ENCODE data around the gene EFNA5. TPM values are rescaled to one million over a fixed set of nuclear protein-coding genes. Genes with fewer than 3 reads are reported as not detected.
"Not testable (repeated sequence)": the region's sequence is repeated elsewhere in the genome, so short reads cannot be mapped to it uniquely, and the experiment has no call there.

The EFNA5 gene
- total RNA-seq, 1 donor from 2014 or later, result 40.9 TPM

DNA sequence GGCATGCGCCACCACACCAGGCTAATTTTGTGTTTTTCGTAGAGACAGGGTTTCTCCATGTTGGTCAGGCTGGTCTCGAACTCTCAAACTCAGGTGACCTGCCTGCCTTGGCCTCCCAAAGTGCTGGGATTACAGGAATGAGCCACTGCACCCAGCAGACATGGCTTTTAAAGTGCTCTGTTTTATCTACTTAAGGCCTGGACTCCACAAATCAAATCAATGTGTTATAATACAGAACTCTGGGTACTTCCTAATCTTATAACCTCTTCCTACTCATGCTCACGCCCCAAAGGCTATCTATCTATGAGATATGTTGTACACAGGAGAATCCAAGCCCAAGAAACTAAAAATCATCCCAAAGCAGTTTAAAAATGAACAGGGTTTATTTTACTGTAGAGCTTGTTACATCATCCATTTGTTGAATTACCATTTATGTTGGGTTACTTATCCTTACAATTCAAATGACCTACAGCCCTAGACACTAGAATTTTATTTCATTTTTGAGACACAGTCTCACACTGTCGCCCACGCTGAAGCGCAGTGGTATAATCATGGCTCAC lies 155.1 kb downstream of the EFNA5 start:
- no peak for DNase-seq (ENCODE audit: low spot score)
- intact Hi-C loops (cut with DNase I), result no loop called here

DNA sequence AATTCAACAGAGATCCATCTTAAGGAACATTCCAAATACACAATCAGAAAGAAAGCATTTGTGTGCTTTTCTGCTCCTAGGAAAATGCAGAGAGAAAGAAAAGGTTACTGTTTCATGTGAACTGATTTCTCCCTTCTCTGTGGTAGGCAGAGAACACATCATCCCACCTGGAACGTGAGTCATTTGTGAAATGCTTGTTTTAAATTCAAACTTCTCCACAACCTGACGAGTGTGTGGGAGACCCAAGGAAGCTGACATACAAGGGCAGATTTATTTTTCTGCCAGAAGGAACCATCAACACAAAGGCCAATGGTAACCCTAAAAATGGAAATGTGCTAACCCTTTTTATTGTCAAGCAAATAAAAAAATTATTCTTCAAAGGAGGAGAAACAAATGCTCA lies 156.4 kb downstream of the EFNA5 start:
- no peak for DNase-seq (ENCODE audit: low spot score)
- intact Hi-C loops (cut with DNase I), result no loop called here

DNA sequence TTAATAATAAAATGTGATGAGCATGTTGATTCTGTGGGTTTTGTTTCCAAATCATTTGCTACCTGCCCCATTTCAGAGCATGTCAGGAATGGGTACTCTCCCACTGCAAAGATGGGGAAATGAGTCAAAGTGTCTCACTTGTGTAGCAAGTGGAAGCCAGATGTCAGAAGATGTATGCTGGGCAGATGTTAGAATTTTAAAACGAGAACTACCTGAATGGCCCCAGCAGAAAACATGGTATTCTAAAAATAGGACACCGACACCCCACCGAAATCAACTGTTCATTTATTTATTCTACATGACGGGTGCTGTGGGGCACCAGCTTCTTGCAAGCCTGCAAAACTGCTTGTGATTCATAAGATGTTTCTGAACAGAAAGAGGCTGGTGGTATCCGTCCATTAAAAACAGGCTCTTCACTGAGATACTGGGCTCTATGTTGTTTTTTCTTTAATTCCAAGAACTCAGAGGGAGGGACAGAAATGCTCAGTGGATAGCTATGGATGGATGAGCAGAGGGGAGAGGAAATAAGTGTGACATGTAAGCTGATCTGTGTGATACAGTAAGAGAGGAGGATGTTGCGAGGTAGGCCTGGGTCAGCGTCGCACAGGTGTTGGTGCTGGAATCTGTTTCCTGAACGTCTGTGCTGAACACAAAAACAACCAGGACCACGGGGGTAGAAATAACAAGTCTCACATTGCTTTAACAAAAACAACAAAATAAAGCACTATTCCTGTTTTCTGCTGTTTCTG lies 157.2 kb downstream of the EFNA5 start:
- DNase-seq (ENCODE audit: low spot score), result no peak
- intact Hi-C loops (cut with DNase I), result no loop called here

DNA sequence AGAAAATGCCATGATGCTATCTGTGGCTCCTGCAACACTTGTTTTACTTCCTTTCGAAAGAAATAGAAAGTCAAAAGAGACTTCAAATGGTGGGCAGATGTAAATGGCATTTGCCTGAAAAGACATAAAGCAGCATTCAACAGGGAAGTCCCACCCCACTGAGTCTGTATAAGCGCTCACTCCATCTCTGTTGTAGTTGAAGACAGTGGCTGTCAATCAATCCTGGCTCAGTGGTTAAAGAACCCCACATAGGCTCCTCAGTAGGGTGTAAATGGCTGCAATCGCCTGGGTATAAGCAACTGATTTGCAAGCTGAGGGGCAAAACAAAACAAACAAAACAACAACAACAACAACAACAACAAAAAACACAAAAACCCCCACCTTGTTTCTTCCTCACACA lies 158.7 kb downstream of the EFNA5 start:
- intact Hi-C loops (cut with DNase I), result no loop called here

DNA sequence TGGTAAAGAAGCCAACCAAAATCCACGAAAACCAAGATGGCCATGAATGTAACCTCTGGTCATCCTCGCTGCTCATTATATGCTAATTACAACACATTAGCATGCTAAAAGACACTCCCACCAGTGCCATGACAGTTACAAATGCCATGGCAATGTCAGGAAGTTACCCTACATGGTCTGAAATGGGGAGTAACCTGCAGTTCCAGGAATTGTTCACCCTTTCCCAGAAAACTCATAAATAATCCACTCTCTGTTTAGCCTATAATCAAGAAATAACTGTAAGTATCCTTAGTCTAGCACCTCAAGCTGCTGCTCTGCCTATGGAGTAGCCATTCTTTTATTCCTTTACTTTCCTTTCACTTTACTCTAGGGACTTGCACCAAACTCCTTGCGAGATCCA lies 160.6 kb downstream of the EFNA5 start:
- intact Hi-C loops (cut with DNase I), result no loop called here
- no peak for DNase-seq (ENCODE audit: low spot score)

More for the DNA sequence above, 158.7 kb downstream of the EFNA5 start:
- DNase-seq (ENCODE audit: low spot score), result no peak

DNA sequence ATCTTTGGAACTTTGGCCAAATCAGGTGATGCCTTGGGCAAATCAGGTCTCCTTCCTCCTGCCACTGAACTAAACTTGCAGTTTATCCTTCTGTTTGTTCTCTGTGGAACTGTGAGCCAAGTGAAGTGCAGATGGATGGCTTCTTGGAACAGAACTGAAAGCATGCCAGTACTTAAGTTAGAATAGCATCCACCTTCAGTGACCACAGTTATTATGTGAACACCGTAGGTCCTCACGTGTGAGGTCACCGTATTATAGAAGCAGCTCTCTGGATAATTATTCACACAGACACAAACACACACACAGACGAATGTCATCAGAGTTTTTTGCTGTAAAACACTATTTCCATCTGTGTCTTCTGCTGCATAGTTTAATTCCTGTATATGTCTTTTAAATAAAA lies 162.6 kb downstream of the EFNA5 start:
- DNase-seq (ENCODE audit: low spot score), result no peak
- intact Hi-C loops (cut with DNase I), result no loop called here

DNA sequence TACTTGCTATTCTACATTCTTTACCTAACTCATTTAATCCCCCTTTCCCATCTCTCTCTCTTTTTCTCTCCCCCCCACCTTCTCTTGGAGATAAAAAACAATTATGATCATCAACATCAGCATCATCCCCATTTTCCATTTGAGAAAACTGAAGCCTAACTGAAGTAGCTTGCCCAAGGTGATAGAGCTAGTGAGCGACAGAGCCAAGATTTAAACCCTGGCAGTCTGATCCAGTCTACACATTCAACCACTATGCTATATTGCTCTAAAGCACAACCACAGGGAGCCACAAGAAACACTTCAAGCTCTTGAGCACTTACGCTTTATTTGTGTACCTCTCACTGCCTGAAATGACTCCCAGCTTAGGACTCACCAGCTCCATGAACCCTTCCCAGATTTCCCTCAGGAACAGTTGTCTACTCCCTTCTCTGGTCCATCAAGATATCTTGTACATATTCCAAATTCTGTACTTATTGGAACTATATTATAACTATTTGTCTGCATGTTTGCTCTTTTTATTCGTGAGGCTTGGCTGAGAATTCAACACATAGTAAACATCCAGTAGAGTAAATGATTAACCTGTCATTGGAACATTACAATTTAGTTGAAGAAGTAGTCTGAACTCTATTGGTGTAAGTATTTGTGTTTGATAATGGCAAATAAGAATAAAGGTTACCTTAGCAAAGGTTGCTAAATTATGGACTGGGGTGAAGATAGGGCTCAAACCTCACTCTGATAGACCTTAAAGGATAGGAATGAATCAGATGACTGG lies 164.8 kb downstream of the EFNA5 start:
- no peak for DNase-seq (ENCODE audit: low spot score)
- intact Hi-C loops (cut with DNase I), result no loop called here

DNA sequence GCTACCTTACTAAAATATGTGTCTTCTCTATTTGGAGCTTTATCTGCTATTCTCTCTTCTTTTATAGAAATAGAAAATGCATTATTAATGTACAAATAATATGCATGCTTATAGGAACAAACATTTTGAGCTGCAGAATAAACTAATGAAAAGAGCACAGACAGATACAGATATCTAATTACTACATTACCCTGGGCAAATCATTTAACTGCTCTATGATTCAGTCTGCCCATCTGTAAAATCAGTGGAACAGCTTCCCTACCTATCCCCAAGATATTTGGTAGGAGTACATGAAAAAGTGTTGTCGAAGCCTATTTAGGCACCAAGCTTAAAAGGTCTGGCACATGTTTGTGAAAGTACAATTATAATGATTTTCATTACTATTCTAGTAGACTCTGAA lies 166.3 kb downstream of the EFNA5 start:
- intact Hi-C loops (cut with DNase I), result no loop called here

DNA sequence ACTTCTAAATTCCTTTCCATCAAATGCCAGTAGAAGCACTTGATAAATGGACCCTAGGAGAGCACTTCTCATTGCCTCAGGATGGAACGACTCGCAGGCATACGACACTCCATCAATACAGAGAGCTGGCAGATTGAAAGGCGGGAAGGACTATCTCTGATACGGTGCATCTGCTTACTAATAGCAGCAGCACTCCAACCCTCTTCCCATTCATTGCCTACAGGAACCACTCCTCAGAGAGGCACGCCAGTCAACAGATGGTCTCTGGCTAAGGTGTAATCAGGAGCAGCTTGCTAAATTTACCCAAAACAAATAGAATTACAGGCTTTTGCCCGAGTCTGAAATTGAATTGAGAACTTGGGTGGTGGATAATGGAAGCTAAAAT lies 168.1 kb downstream of the EFNA5 start:
- no peak for DNase-seq (ENCODE audit: low spot score)
- intact Hi-C loops (cut with DNase I), result no loop called here

More for the DNA sequence above, 166.3 kb downstream of the EFNA5 start:
- no peak for DNase-seq (ENCODE audit: low spot score)

DNA sequence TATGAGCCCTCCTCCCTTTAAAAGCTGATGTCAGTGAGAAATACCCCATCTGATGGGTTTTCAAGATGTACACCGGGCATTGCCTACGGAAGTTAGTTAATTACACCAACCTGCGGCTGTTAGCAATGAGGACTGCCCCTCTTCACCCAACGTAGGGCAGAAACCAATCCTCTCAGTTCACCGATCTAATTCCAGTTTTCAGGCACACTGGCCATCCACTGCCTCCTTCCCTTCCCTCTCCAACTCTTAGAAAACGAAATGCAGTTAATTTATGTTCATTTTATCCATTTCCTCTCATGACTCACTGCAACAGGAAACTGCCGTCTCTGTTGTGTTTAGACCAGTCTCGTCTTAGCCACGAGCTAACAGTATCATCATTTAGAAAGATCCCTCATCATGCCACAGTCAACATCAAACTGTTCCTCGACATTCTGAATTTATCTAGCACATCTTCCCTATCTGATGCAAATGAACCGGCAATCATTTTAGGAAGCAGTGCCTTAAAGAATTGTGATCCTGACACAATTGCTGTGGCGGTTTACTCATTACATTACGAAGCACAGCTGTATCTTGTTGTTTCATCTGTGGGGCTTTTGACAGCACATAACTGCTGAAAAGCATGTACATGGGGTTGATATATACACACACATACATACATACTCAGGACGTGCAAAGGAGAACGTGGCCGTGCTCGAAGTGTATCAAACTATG lies 168.6 kb downstream of the EFNA5 start:
- intact Hi-C loops (cut with DNase I), result no loop called here

DNA sequence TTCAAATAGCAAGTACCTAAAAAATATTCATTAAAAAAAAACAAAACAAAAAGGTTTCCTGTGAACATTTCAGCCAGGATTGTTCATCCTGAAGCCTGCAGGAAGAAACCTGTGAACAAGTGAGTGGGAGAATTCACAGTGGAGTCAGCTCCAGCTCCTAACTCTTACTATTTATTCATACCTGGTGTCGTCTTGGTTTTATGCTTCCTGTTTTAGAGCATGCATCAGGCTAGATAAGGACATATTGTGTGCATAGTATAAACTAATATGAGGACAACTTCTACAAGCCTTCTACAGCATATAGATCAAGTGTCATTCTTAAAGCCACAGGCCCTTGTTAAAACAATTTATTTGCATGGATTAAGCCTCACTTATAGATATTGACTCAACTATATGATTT lies 169.9 kb downstream of the EFNA5 start:
- no peak for DNase-seq (ENCODE audit: low spot score)
- intact Hi-C loops (cut with DNase I), result no loop called here

More for the DNA sequence above, 168.6 kb downstream of the EFNA5 start:
- no peak for DNase-seq (ENCODE audit: low spot score)

DNA sequence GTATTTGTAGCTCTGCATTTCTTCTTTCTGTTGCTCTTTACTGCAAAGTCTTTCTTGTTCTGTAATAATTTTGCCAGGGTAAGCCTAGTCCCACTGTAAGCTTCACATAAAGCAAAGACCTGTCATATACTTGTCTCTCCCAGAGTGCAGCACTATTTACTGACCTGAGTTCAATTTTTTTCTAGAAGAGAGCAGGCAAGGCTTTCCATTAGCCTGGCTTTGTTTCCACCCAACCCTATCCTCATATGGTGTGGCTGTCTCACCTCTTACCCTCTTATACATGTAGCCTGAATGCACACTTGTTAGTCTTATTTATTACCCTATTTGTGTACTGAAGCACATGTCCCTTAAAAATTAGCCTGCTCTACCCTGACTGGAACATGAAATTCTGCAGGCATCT lies 170.4 kb downstream of the EFNA5 start:
- intact Hi-C loops (cut with DNase I), result no loop called here
- no peak for DNase-seq (ENCODE audit: low spot score)

DNA sequence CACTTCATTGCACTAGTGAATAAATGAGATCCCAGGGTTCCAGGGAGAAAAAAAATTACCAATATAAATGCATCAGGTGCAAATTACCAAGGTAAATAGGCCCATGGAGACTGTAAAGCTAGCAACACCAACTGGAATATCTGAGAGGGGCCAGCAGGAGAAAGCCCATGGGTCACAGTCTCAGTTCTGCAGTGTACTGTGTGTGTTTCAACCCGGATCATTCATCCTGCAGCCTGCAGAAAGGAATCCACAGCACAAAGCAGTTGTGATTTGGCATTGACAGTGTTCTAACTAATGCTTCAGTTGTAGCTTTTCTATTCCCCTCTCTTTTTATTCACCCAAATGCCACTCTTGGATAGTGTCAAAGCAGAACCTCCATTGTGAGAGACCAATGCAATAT lies 171.0 kb downstream of the EFNA5 start:
- DNase-seq (ENCODE audit: low spot score), result no peak
- intact Hi-C loops (cut with DNase I), result no loop called here

DNA sequence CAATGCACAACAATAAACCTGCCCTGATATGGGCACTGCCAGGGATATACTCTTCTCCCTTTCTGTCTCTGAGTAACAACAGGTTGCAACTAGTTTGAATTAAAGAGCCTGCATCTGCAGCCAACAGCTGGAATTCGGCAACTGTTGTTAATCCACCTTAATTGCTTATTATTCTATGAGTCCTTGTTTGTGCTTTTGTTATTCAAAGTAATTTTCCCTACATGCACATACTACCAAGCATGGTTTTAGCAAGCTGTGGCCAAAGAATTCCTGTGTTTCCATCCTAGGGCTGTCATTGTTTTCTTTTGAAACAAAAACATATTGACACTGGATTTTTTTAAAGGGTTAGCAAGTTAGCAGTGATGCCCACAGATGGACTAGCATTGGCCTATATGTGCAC lies 171.5 kb downstream of the EFNA5 start:
- DNase-seq (ENCODE audit: low spot score), result no peak
- intact Hi-C loops (cut with DNase I), result no loop called here

DNA sequence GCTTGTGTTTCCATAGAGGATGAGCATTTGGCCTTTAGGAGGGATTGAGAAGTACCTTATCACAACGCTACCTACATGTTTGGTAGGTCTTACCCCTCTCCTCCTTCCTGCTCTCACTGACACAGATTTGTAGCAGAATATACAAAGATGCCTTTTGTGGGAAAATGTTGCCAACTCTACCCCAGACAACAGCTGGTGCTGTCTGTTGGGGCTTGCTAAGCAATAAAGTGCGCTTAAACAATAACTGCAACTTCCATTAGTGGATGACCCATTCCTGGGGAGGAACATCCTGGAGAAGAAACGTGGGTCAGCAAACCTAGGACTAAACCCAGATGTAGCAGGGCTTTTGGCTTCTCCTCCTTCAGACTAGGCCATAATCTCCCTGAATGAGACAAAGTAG lies 174.3 kb downstream of the EFNA5 start:
- no peak for DNase-seq (ENCODE audit: low spot score)
- intact Hi-C loops (cut with DNase I), result no loop called here

DNA sequence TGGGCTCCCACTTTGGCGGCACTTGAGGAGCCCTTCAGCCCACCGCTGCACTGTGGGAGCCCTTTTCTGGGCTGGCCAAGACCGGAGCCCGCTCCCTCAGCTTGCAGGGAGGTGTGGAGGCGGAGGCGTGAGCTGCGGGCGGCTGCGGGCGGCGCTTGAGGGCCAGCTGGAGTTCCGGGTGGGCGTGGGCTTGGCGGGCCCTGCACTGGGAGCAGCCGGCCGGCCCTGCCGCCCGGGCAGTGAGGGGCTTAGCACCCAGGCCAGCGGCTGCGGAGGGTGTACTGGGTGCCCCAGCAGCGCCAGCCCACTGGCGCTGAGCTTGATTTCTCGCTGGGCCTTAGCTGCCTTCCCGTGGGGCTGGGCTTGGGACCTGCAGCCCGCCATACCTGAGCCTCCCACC lies 176.6 kb downstream of the EFNA5 start:
- intact Hi-C loops (cut with DNase I); DNase-seq (ENCODE audit: low spot score): not testable (repeated sequence)

DNA sequence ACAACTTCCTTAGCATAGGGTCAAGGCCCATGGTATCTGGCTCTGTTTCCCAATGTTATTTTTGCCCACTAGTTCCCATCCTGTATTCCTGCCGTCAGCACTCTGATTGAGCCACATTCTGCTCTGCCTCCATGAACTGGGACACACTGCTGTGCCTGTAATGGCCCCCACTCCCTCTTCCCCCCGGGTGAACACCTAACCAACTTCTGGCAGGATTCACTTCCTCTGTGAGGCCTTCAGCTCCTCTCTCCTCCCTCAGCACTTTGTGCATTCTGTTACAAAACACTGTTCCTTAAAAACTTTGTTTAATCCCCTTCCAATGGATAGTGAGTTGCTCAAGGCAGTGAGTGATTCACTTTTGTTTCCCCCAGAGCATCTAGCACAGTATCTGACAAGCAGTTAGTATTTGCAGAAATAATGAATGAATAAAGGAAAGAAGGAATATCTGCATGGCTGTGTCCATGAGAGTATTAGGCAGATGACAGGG lies 183.6 kb downstream of the EFNA5 start:
- intact Hi-C loops (cut with DNase I), result no loop called here
- DNase-seq (ENCODE audit: low spot score), result no peak

DNA sequence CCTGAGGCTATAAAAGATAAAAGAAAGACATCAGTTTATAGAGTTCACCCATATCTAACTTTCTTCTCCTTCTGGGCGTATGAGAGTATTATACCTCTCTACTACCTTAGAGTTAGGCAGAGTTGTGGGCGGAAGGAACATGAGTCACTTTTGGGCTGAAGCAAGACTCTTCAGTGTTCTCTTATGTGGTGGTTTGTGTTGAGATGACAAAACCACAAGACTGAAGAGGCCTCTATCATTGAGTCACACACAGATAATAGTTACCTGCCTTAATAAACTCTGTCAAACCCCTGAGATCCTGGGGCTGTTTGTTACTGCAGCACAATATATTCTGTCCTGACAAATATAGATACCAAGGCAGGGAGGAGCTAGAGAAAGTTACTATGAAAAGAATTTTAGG lies 184.2 kb downstream of the EFNA5 start:
- intact Hi-C loops (cut with DNase I), result no loop called here
- no peak for DNase-seq (ENCODE audit: low spot score)

DNA sequence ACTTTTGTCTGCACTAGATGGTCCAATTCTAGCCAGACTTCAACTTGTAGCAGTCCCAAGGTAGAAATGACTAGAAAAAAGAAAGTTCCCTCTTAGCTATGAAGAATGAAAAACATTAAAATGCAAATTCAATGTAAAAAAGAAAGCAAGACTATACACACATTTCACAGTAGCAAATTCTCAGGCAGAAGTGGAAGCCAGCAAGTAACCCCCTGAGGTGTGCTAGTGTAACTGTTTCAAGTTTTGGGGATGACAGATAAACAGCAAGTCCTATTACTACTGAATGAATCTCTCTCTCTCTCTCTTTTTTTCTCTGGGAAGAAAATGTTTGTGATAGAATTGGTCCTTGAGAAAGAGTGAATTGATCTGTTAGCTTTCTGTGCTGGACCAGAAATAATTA lies 185.6 kb downstream of the EFNA5 start:
- intact Hi-C loops (cut with DNase I), result no loop called here
- no peak for DNase-seq (ENCODE audit: low spot score)

DNA sequence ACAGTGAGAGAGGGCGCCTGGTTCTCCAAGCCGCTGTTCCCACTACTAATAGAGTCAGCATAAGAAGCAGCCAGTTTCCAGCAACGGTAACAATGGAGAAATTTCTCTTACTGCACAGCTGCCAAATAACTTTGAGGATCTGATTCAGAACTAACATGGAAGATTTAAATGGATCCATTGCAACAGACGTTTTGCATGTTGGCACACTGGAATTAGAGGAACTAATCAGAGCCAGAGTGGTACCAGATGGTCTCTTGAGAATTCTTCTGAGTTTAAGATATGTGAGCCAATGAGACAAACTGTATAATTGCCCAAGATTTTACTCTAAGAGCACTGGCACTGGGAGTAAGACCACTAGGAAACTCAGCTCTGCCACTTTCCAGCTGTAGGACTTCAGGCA lies 186.5 kb downstream of the EFNA5 start:
- DNase-seq (ENCODE audit: low spot score), result no peak
- intact Hi-C loops (cut with DNase I), result no loop called here

Measured in cardiac septum (tissue), 1 donor.